ENCODE data around the gene B4GALNT2. TPM values are rescaled to one million over a fixed set of nuclear protein-coding genes. Genes with fewer than 3 reads are reported as not detected.

B4GALNT2 gene
- total RNA-seq, 1 experiment from 2014 or later, result 0.29 TPM

DNA sequence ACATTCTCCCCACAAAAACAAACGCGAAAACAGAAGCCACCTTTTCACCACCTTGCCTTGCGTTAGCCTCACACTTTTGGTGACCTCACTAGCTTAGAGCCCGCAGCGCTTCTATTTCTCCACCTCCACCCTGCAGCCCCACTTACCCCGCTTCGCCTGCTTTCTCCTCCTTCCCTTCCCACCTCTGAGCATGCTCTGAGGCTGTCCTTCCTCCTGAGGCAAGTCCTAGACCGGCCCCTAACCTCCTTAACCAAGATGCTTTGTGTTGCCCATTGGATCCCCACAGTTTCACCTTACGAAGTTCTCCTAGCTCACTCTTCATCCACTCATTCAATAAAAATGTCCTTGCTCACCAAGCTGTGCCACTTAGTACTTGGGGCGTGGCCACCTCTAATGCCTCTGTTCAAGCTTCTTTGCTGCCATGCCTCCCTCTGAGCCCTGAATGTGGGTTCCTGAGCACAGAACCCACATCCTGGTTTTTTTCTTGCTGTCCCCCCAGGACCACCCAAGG is 76.5 kb downstream of the B4GALNT2 start:
- H3K27ac ChIP-seq (ENCODE audit: low read length), result no peak overlapping the region
- ChIA-PET CTCF (no interaction called here), POLR2A (ENCODE audit: unreplicated experiment) (no interaction called here)
- no peaks in the 10 kb centered on the region for H4K20me1 ChIP-seq (ENCODE audit: low read length)
- no peaks in the 10 kb centered on the region for H3K9me3 ChIP-seq (ENCODE audit: low read length)
- no peaks in the 10 kb centered on the region for H3F3A ChIP-seq (ENCODE audit: low read length, unreplicated experiment)
- H3K79me2 ChIP-seq (ENCODE audit: low read length), result no peaks in the 10 kb centered on the region
- H3K4me1 ChIP-seq (ENCODE audit: insufficient read depth, low read length), result no peaks in the 10 kb centered on the region
- H3K4me3 ChIP-seq (ENCODE audit: low read length), result no peak overlapping the region
- H2AFZ ChIP-seq (ENCODE audit: low read length), result no peak overlapping the region
- intact Hi-C loops (cut with micrococcal nuclease), result no loop called here
- H3K9me2 ChIP-seq (replicated peaks; ENCODE audit: low read length), result no peaks in the 10 kb centered on the region
- no peak for DNase-seq
- H3K36me3 ChIP-seq (ENCODE audit: low read depth, low read length), result no peaks in the 10 kb centered on the region
- H3K4me2 ChIP-seq (ENCODE audit: low read length), result no peak overlapping the region
- ATAC-seq, result no peak
- no peak overlapping the region for H3K9ac ChIP-seq (ENCODE audit: low read length)
- no peak for TF ChIP-seq EZH2 (IDR thresholded peaks at IDR 0.05; ENCODE audit: low read length, unreplicated experiment)
- TF ChIP-seq, protein P1, sequence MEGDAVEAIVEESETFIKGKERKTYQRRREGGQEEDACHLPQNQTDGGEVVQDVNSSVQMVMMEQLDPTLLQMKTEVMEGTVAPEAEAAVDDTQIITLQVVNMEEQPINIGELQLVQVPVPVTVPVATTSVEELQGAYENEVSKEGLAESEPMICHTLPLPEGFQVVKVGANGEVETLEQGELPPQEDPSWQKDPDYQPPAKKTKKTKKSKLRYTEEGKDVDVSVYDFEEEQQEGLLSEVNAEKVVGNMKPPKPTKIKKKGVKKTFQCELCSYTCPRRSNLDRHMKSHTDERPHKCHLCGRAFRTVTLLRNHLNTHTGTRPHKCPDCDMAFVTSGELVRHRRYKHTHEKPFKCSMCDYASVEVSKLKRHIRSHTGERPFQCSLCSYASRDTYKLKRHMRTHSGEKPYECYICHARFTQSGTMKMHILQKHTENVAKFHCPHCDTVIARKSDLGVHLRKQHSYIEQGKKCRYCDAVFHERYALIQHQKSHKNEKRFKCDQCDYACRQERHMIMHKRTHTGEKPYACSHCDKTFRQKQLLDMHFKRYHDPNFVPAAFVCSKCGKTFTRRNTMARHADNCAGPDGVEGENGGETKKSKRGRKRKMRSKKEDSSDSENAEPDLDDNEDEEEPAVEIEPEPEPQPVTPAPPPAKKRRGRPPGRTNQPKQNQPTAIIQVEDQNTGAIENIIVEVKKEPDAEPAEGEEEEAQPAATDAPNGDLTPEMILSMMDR (conservative IDR thresholded peaks at IDR 0.05; ENCODE audit: low read depth, low read length), result no peak
- no peak for TF ChIP-seq EZH2phosphoT487 (IDR thresholded peaks at IDR 0.05; ENCODE audit: borderline replicate concordance, low read length)
- BruUV-seq (replicated peaks), result no TSS peak
- peaks cover 23% of the 10 kb centered on the region; the same call in 1 of the 2 replicates for H3K27me3 ChIP-seq (ENCODE audit: low read length)

DNA sequence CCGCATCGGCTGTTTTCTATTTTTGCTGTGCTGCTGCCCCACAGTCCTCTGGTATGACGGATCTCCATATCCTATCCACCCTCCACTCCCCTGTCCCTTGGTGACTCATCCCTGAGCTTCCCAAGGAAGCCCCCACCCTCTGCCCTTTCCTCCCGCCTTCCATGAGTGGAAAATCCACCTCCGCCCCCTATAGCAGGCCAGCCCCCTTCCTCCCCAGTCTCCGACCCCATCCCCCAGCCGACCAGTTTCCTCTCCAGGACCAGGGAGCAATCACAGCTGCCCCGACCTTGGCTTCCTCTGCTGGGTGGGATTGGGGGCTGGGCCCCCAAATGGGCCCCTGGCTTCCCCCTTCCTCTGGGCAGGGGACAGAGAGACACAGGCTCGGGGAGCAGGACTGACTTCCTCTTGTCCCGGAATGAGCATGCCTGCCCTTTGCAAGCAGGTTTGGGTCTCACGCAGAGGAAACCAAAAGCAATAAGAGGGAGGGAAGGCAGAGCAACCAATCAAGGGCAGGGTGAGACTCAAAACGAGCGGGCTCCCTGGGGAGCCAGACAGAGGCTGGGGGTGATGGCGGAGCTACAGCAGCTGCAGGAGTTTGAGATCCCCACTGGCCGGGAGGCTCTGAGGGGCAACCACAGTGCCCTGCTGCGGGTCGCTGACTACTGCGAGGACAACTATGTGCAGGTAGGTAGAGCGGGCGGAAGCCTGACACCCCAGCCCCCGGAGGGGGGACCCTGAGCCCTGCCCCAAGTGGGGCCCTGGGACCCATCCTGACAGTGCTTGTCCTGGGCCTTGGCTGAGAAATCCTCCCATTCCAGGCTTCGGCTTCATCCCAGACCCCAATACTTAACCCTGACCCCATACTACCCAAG is 77.8 kb downstream of the B4GALNT2 start, which contains the start of the genes ABI3 and GNGT2:
Gene ABI3 (plus strand): TSS at position 550 of the 872 bp plus-strand sequence. CDS start 18 bp downstream, at position 568.
Gene GNGT2 (minus strand): TSS at position 417 of the 872 bp plus-strand sequence. CDS start 3,152 bp downstream, outside the sequence.
- no peak for TF ChIP-seq EZH2phosphoT487 (IDR thresholded peaks at IDR 0.05; ENCODE audit: borderline replicate concordance, low read length)
- no peak for TF ChIP-seq EZH2 (IDR thresholded peaks at IDR 0.05; ENCODE audit: low read length, unreplicated experiment)
- TF ChIP-seq, protein P1 (conservative IDR thresholded peaks at IDR 0.05; ENCODE audit: low read depth, low read length), result no peak
- Histone ChIP-seq H3K79me2 (ENCODE audit: low read length) (no peaks in the 10 kb centered on the region), H3K4me1 (ENCODE audit: insufficient read depth, low read length) (no peaks in the 10 kb centered on the region), H3F3A (ENCODE audit: low read length, unreplicated experiment) (no peaks in the 10 kb centered on the region), H3K4me2 (ENCODE audit: low read length) (no peak within 1 kb of the TSS), H3K27me3 (ENCODE audit: low read length) (peaks cover 16% of the 10 kb centered on the region; the same call in 1 of the 2 replicates), H3K27ac (ENCODE audit: low read length) (no peak within 1 kb of the TSS), H3K4me3 (ENCODE audit: low read length) (no peak within 1 kb of the TSS), H4K20me1 (ENCODE audit: low read length) (no peaks in the 10 kb centered on the region), H3K9me3 (ENCODE audit: low read length) (no peaks in the 10 kb centered on the region), H3K9ac (ENCODE audit: low read length) (no peak within 1 kb of the TSS), H3K9me2 (replicated peaks; ENCODE audit: low read length) (no peaks in the 10 kb centered on the region), H2AFZ (ENCODE audit: low read length) (no peak within 1 kb of the TSS), H3K36me3 (ENCODE audit: low read depth, low read length) (no peaks in the 10 kb centered on the region)
- ChIA-PET POLR2A (ENCODE audit: unreplicated experiment) (no interaction called here), CTCF (no interaction called here)
- intact Hi-C loops (cut with micrococcal nuclease), result no loop called here
- no peak for DNase-seq
- no peak for ATAC-seq
- no TSS peak for BruUV-seq (replicated peaks)

DNA sequence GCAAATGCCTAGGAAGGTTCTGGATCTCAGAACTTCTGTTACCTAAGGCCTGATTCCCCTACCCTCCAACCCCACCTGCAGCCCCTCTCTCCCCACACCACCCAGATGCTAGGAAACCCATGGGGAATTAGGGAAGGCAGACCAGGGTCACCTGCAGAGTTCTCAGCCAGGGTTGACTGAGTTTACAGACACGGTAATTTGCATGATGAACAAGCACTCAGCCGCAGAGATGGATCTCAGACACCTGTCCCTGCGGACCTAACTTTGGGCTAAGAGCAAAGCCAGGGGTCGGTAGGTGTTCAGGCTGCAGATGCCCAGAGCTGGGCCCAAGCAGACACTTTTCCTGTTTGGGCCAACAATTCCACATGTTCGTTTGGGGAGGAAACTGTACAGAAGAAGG is 80.8 kb downstream of the B4GALNT2 start:
- no peak overlapping the region for H2AFZ ChIP-seq (ENCODE audit: low read length)
- intact Hi-C loops (cut with micrococcal nuclease), result no loop called here
- no peaks in the 10 kb centered on the region for H3K9me2 ChIP-seq (replicated peaks; ENCODE audit: low read length)
- ATAC-seq (no peak), DNase-seq (no peak)
- TF ChIP-seq, protein P1 (conservative IDR thresholded peaks at IDR 0.05; ENCODE audit: low read depth, low read length), result no peak
- TF ChIP-seq EZH2 (IDR thresholded peaks at IDR 0.05; ENCODE audit: low read length, unreplicated experiment), result no peak
- H3K27me3 ChIP-seq (ENCODE audit: low read length), result no peaks in the 10 kb centered on the region
- no peaks in the 10 kb centered on the region for H4K20me1 ChIP-seq (ENCODE audit: low read length)
- H3K36me3 ChIP-seq (ENCODE audit: low read depth, low read length), result no peaks in the 10 kb centered on the region
- no peaks in the 10 kb centered on the region for H3F3A ChIP-seq (ENCODE audit: low read length, unreplicated experiment)
- H3K9me3 ChIP-seq (ENCODE audit: low read length), result no peaks in the 10 kb centered on the region
- H3K4me2 ChIP-seq (ENCODE audit: low read length), result no peak overlapping the region
- no peaks in the 10 kb centered on the region for H3K79me2 ChIP-seq (ENCODE audit: low read length)
- CTCF ChIA-PET, result no interaction called here
- POLR2A ChIA-PET (ENCODE audit: unreplicated experiment), result no interaction called here
- no peaks in the 10 kb centered on the region for H3K4me1 ChIP-seq (ENCODE audit: insufficient read depth, low read length)
- BruUV-seq (replicated peaks), result no TSS peak
- no peak overlapping the region for H3K9ac ChIP-seq (ENCODE audit: low read length)
- no peak overlapping the region for H3K4me3 ChIP-seq (ENCODE audit: low read length)
- no peak overlapping the region for H3K27ac ChIP-seq (ENCODE audit: low read length)

Data from PC-3 (cell line).